Measurements from ENCODE around the gene SMIM44.
"Not testable (repeated sequence)": the region's sequence is repeated elsewhere in the genome, so short reads cannot be mapped to it uniquely, and the experiment has no call there.

SMIM44 gene

GRCh38 chr19:3457528-3458228 lies 25.6 kb downstream of the SMIM44 start:
- no peak for DNase-seq (ENCODE audit: low spot score)

- no peak for DNase-seq (ENCODE audit: low spot score)
Observed at GRCh38 chr19:3456925-3457527, 26.2 kb downstream of the SMIM44 start.

- no peak for DNase-seq (ENCODE audit: low spot score)
Observed at GRCh38 chr19:3455960-3456601, 27.2 kb downstream of the SMIM44 start.

GRCh38 chr19:3455393-3455955 lies 27.8 kb downstream of the SMIM44 start:
- DNase-seq (ENCODE audit: low spot score) = no peak

GRCh38 chr19:3454656-3455392 lies 28.4 kb downstream of the SMIM44 start:
- no peak for DNase-seq (ENCODE audit: low spot score)

GRCh38 chr19:3453840-3454239 lies 29.4 kb downstream of the SMIM44 start:
- no peak for DNase-seq (ENCODE audit: low spot score)

- DNase-seq (ENCODE audit: low spot score) = not testable (repeated sequence)
Observed at GRCh38 chr19:3452942-3453214, 30.4 kb downstream of the SMIM44 start.

GRCh38 chr19:3452171-3452941 lies 30.9 kb downstream of the SMIM44 start:
- DNase-seq (ENCODE audit: low spot score) = no peak

GRCh38 chr19:3451451-3451866 lies 31.8 kb downstream of the SMIM44 start:
- peak; percentile 84 for DNase-seq (ENCODE audit: low spot score)

- DNase-seq (ENCODE audit: low spot score) = peak; percentile 100
Observed at GRCh38 chr19:3450796-3451411, 32.3 kb downstream of the SMIM44 start.

- no peak for DNase-seq (ENCODE audit: low spot score)
Observed at GRCh38 chr19:3448616-3449334, 34.5 kb downstream of the SMIM44 start.

GRCh38 chr19:3446657-3447056 lies 36.6 kb downstream of the SMIM44 start:
- not testable (repeated sequence) for DNase-seq (ENCODE audit: low spot score)

GRCh38 chr19:3444695-3445234 lies 38.5 kb downstream of the SMIM44 start:
- DNase-seq (ENCODE audit: low spot score) = no peak

- no peak for DNase-seq (ENCODE audit: low spot score)
Observed at GRCh38 chr19:3443840-3444694, 39.2 kb downstream of the SMIM44 start.

GRCh38 chr19:3442487-3443071 lies 40.7 kb downstream of the SMIM44 start:
- no peak for DNase-seq (ENCODE audit: low spot score)

GRCh38 chr19:3441986-3442329 lies 41.3 kb downstream of the SMIM44 start:
- DNase-seq (ENCODE audit: low spot score) = no peak

- DNase-seq (ENCODE audit: low spot score) = no peak
Observed at GRCh38 chr19:3441089-3441985, 41.9 kb downstream of the SMIM44 start.

GRCh38 chr19:3440082-3440481 lies 43.2 kb downstream of the SMIM44 start:
- DNase-seq (ENCODE audit: low spot score) = peak; percentile 37

Data from kidney tubule cell (primary cell).